ENCODE data around the gene SFTPA1.
"Not testable (repeated sequence)": the region's sequence is repeated elsewhere in the genome, so short reads cannot be mapped to it uniquely, and the experiment has no call there.

SFTPA1 gene

DNA sequence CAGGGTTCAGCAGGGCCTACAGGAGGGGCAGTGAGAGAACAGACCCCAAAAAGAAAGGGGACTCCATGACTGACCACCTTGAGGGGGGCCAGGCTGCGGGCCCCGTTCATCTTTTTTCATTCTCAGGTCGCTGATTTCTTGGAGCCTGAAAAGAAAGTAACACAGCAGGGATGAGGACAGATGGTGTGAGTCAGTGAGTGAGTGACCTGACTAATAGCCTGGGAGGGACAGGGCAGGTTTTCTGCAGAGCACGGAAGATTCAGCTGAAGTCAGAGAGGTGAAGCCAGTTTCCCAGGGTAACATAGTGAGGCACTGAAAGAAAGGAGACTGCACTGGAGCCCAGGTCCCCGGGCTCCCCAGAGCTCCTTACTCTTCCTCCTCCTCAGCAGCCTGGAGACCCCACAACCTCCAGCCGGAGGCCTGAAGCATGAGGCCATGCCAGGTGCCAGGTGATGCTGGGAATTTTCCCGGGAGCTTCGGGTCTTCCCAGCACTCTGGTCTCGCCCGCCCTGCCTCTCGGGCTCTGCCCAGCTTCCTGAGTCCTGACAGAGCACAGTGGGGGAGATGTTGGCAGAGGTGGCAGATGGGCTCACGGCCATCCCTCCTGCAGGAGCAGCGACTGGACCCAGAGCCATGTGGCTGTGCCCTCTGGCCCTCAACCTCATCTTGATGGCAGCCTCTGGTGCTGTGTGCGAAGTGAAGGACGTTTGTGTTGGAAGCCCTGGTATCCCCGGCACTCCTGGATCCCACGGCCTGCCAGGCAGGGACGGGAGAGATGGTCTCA is 646 bp downstream of the SFTPA1 start:
- DNase-seq = not testable (repeated sequence)

- DNase-seq = no peak
Measured at GRCh38 chr10:79615577-79615976, 4.8 kb downstream of the SFTPA1 start.

DNA sequence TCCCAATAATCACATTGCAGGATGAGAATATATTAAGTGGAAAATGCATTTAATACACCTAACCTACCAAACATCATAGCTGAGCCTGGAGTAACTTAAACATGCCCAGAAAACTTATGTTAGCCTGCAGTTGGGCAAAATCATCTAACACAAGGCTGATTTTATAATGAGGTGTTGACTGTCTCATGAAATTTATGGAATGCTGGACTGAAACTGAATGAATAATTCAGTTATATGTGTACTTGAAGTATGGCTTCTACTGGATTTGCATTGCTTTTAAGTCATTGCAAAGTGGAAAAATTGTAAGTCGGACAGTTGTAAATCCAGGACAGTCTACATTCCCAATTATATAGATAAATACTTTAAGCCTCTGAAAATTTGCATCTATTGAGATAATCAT is 5.4 kb downstream of the SFTPA1 start:
- no peak for DNase-seq

GRCh38 chr10:79623663-79624062 is 12.9 kb downstream of the SFTPA1 start:
- DNase-seq = not testable (repeated sequence)

- peak; percentile 32 for DNase-seq
Measured at GRCh38 chr10:79627075-79627474, 16.3 kb downstream of the SFTPA1 start.

GRCh38 chr10:79628083-79628482 is 17.3 kb downstream of the SFTPA1 start:
- DNase-seq = no peak

- no peak for DNase-seq
Measured at GRCh38 chr10:79628988-79629954, 18.5 kb downstream of the SFTPA1 start.

- no peak for DNase-seq
Measured at GRCh38 chr10:79629955-79630327, 19.2 kb downstream of the SFTPA1 start.

- DNase-seq = not testable (repeated sequence)
Measured at GRCh38 chr10:79636654-79637199, 26.0 kb downstream of the SFTPA1 start.

DNA sequence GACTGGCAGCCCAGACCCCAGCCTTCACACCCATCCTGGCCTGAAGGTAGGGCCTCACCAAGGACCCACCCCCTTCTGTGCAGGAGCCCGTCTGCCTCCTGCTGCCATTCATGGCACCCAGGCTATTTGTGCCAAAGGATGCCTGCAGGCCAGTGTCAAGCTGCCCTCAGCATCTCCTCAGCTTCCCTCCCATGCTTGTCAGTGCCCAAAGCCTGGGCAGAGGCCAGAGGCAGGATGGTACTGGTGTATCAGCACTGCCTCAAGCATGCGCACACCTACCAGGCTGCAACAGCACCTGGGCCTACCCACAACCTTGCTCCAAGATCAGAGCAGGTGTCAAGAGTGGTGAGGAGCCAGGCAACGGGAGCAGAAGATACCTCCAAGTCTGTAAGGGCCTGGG is 27.6 kb downstream of the SFTPA1 start:
- DNase-seq = no peak

- not testable (repeated sequence) for DNase-seq
Measured at GRCh38 chr10:79652695-79653094, 42.0 kb downstream of the SFTPA1 start.

GRCh38 chr10:79663287-79663686 is 52.5 kb downstream of the SFTPA1 start:
- not testable (repeated sequence) for DNase-seq

DNA sequence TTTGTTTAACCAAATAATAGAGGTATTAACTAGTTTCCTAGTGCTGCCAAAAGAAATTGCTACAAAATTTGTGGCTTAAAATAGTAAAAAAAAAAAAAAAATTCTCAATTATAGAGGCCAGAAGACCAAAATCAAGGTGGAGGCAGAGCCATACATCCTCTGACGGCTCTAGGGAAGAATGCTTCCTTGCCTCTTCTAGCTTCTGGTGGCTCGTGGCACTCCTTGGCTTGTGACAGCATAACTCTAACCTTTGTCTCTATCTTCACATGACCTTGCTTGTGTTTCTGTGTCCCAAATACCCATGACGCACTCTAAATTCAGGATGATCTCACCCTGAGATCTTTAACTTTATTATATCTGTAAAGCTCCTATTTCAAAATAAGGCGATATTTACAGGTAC is 53.9 kb downstream of the SFTPA1 start:
- DNase-seq = not testable (repeated sequence)

Data from NCI-H774 (cell line).